Activated naive CD8-positive, alpha-beta T cell treated with anti-CD3 and anti-CD28 coated beads for 36 hours (primary cell): ENCODE data around the gene CDH24. TPM values are rescaled to one million over a fixed set of nuclear protein-coding genes. Genes with fewer than 3 reads are reported as not detected.

Experiments used
- DNase-seq: peaks from one replicate; pipeline ENCODE4 v3.0.0; 2021
- H3K27ac Mint-ChIP-seq: one replicate; pipeline ENCODE4 v1.8.0; 2022; ENCODE audit warnings: mild to moderate bottlenecking, moderate library complexity, mixed read lengths
- H3K27me3 Mint-ChIP-seq: one replicate; pipeline ENCODE4 v1.8.0; 2022; ENCODE audit warnings: mild to moderate bottlenecking, mixed read lengths
- H3K36me3 Mint-ChIP-seq: one replicate; pipeline ENCODE4 v1.8.0; 2021; ENCODE audit warnings: mild to moderate bottlenecking, mixed read lengths
- H3K4me1 Mint-ChIP-seq: one replicate; pipeline ENCODE4 v1.8.0; 2021; ENCODE audit warnings: mixed read lengths
- H3K4me3 Mint-ChIP-seq: one replicate; pipeline ENCODE4 v1.8.0; 2022; ENCODE audit warnings: mild to moderate bottlenecking, moderate library complexity, mixed read lengths
- H3K9me3 Mint-ChIP-seq: one replicate; pipeline ENCODE4 v1.8.0; 2022; ENCODE audit warnings: mixed read lengths
- total RNA-seq, 2 experiments: library from RNA; stranded (reverse); gene quantifications; one replicate each; pipeline ENCODE4 v1.2.3, GENCODE V29; 2021

Gene CDH24
- total RNA-seq, 2 experiments from 2014 or later, result 0.49 to 0.52 TPM

DNA sequence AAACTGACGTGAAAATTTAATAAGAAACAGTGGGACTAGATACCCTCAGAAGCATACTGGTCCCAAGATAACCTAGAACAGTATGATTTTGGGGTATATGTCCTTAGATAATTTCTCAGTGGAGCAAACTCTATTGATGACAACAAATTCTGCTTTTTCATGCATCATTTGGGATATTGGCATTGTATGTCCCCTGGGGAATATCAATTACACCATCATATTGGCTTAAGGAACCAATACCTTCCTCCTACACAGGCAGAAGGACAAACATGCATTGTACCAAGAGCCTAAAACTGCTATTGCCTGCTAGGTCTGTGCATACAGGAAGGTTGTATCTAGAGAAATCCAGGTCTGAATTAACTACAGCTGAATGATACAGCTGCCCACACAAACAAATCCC, 17.6 kb upstream of the CDH24 start:
- DNase-seq, result no peak
- Mint-ChIP-seq H3K4me1 (peaks cover 15% of the 10 kb centered on the region), H3K4me3 (no peak overlapping the region), H3K36me3 (peaks cover 23% of the 10 kb centered on the region), H3K27me3 (no peaks in the 10 kb centered on the region), H3K9me3 (no peaks in the 10 kb centered on the region), H3K27ac (no peak overlapping the region)

DNA sequence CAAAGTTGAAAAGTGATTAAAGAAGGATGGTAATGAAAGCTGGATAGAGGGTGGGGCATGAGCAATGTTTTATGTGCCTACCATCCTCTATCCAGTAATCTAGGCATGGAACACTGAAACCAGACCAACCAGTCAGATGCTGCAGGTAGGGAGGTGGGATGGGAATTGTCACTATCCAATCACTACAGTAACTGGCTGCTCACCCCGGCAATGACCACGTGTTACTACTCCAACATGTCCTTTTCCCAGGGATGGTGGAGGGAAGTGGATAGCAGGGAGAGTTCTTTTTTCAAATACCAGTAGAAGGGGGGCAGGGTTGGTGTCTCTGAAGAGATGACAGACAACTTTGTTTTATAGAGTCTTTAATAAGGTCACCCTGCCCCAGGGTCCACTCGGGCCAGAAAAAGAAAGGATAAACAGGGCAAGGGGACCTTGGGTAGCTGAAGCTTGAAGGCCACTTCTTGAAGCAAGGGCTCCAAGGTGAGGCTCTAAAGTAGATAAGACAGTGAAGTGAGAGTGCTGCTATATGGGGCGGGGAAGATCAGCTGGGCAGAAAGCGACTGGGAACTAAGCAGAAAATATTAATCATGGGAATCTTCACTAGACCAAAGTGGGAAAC, 14.7 kb upstream of the CDH24 start:
- peaks cover 30% of the 10 kb centered on the region for H3K36me3 Mint-ChIP-seq
- no peaks in the 10 kb centered on the region for H3K9me3 Mint-ChIP-seq
- no peaks in the 10 kb centered on the region for H3K27me3 Mint-ChIP-seq
- no peak for DNase-seq
- H3K27ac Mint-ChIP-seq, result peak overlapping the region; percentile 95
- peaks cover 31% of the 10 kb centered on the region for H3K4me1 Mint-ChIP-seq
- H3K4me3 Mint-ChIP-seq, result peak overlapping the region; percentile 91

DNA sequence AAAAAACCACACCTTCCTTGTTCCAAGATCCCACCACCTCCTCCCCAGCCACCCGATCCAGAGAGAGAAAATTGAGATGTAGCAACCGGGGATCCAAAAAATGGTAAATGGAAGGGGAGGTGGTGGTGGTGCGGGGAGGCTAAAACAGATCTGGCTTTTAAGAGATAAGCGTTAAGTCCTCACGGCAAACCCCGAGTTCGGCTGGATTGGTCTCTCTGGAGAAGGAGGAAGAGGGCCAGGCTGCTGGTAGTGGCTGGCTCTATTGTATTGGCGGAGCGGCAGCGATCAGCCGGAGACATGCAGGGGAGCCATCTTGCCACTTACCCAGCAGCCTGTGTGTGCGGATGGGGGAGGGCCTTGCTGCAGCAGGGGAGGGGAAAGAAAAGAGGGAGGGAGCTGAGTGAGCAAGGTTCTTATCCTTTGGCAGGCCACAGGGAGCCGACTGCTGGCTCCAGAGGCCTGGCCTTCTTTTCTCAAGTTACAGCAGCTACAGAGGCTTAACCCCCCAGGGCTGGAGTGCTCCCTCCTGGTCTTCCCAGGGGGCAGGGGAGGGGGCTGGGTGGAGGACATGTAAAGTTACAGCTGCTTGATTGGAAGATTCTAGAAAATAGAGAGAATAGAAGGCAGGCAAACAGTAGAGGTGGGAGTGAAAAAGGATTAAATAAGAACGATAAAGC, 14.1 kb upstream of the CDH24 start:
- Mint-ChIP-seq H3K36me3 (peaks cover 32% of the 10 kb centered on the region), H3K4me1 (peaks cover 31% of the 10 kb centered on the region), H3K27me3 (no peaks in the 10 kb centered on the region), H3K4me3 (peak overlapping the region; percentile 91), H3K27ac (peak overlapping the region; percentile 95), H3K9me3 (no peaks in the 10 kb centered on the region)
- peak; percentile 79 for DNase-seq

DNA sequence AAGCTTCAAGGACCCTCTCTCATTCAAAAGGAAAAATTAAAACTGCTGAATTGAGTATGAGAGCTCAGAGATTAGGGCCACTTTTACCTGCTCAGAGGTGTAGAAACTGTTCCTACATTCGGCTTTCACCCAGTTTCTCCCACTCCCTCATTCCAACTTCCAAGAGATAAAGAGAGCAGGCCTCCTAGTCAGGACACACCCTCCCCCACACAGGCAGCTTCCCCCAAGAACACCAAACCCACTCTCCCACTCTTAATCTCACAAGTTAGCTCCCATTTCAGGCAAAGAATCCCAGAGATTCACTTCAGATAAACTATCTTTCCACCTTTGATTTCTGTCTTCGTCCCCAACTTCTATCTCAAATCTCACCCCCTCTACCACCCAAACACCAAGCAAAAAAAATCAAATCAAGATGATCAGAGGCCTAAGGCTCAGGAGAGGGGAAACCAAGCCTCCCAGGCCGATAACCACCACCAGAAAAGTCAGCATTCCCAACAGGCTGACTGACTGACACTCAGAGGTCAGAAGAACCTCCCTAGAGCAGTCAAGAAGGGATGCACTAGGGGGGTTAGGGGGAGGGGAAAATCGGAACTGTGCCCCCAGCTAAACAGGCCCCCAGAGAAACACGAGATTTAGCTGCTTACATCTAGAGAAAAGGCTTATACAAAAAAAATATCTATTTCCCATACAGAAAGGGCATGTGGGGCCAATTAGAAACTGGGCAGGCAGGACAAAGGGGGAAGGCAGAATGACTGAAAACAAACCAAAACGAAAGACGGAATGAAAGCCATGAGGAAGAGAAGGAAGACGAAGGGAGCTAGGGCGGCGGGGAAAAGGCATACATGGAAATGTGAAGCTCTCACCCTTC, 13.2 kb upstream of the CDH24 start:
- Mint-ChIP-seq H3K9me3 (no peaks in the 10 kb centered on the region), H3K36me3 (peaks cover 38% of the 10 kb centered on the region), H3K27ac (peak overlapping the region; percentile 95), H3K4me1 (peaks cover 35% of the 10 kb centered on the region), H3K27me3 (no peaks in the 10 kb centered on the region), H3K4me3 (peak overlapping the region; percentile 91)
- no peak for DNase-seq

DNA sequence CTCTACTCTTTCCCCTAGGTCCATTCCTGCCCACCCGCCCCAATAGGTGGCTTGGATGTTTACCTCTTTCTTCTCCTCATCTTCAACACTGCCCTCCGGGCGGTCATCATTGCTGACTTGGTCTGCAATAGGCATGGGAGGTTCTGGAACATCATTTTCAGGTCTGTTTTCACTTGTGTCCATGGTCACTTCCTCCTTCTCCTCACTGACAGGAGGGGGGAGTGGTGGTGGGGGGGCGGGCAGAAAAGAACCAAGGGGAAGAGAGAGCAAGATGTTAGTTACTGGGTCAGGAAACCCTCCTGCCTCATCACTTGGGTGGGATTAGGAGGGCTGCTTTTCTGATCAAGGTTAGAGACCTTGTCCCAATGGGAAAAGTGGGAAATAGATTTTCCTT, 12.1 kb upstream of the CDH24 start:
- Mint-ChIP-seq H3K36me3 (peaks cover 36% of the 10 kb centered on the region), H3K4me1 (peaks cover 35% of the 10 kb centered on the region), H3K9me3 (no peaks in the 10 kb centered on the region), H3K4me3 (peak overlapping the region; percentile 91), H3K27ac (peak overlapping the region; percentile 25), H3K27me3 (no peaks in the 10 kb centered on the region)
- no peak for DNase-seq

DNA sequence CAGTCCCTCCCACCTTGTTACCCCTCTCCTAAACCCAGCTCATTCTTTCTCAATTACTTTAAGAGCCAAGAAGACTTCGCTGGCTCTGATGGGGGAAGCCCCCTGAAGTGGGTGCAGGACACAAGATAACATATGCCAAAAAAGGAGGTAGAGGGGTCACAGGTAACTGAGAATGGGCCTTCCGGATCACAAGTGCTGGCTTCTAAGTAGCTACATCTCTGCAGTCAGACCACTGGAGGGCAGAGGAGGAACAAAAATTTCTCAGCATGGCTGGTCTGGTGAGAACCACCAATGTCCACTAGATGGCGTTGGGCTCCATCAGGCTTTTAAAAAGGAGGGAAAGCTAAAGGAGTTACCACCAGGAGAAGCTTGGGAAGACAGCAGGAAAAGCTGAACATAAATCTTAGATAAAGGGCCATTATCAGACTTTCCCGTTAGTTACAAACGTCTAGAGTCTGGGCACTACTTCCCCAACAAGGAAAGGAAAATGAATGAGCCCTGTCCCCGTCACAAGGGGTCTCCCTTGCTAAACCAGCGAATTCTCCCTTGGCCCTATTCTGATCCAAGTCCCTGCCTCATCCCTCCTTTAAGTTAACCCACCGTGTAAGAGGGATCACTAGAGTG, 11.6 kb upstream of the CDH24 start:
- H3K9me3 Mint-ChIP-seq, result no peaks in the 10 kb centered on the region
- peak overlapping the region; percentile 57 for H3K4me3 Mint-ChIP-seq
- H3K36me3 Mint-ChIP-seq, result peaks cover 41% of the 10 kb centered on the region
- peaks cover 35% of the 10 kb centered on the region for H3K4me1 Mint-ChIP-seq
- DNase-seq, result peak; percentile 66
- peak overlapping the region; percentile 77 for H3K27ac Mint-ChIP-seq
- no peaks in the 10 kb centered on the region for H3K27me3 Mint-ChIP-seq

DNA sequence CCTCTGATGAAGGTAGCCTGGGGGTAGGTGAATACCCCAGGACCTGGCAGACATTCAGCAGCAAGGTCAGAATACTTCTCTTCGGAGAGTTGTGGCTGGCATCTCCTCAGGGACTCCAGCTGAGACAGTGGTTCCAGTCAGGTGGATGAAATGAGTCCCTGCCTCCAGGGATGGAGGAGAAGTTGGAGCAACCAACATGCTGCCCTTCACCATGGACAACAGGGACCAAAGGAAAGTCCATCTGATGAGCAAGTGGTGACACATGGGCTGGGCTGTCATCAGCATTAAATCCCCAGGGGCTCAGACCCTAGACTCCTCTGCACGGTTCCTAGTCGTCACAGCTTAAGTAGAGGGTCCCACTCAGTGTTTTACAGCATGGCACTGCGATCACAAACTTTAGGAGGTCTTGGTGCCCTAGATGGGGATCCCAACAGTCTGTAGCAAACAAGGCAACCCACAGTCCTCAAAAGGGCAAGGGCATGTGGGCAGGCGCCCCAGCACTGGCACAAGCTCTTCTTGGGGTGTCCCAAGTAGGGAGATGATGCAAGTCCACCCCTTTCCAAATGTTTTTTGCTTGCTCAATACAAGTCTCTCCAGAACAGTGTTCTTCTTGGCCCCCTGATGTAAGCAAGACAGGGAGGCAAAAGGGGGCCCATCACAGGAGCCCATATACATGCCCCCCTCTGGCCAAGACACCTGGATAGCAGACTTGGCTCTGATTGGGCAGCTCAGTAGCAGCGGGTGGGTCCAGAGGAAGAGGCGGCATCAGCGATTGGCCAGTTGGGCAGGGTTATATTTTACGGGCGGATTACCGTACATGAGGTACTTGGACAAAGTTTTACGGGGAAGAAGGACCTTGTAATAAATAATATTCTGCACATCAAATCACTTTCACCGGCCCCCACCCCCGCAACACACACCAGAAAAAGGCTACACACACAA, 10.8 kb upstream of the CDH24 start:
- no peak for DNase-seq
- no peaks in the 10 kb centered on the region for H3K27me3 Mint-ChIP-seq
- H3K36me3 Mint-ChIP-seq, result peaks cover 47% of the 10 kb centered on the region
- H3K4me3 Mint-ChIP-seq, result peak overlapping the region; percentile 57
- H3K9me3 Mint-ChIP-seq, result no peaks in the 10 kb centered on the region
- H3K4me1 Mint-ChIP-seq, result peaks cover 35% of the 10 kb centered on the region
- H3K27ac Mint-ChIP-seq, result peak overlapping the region; percentile 77

DNA sequence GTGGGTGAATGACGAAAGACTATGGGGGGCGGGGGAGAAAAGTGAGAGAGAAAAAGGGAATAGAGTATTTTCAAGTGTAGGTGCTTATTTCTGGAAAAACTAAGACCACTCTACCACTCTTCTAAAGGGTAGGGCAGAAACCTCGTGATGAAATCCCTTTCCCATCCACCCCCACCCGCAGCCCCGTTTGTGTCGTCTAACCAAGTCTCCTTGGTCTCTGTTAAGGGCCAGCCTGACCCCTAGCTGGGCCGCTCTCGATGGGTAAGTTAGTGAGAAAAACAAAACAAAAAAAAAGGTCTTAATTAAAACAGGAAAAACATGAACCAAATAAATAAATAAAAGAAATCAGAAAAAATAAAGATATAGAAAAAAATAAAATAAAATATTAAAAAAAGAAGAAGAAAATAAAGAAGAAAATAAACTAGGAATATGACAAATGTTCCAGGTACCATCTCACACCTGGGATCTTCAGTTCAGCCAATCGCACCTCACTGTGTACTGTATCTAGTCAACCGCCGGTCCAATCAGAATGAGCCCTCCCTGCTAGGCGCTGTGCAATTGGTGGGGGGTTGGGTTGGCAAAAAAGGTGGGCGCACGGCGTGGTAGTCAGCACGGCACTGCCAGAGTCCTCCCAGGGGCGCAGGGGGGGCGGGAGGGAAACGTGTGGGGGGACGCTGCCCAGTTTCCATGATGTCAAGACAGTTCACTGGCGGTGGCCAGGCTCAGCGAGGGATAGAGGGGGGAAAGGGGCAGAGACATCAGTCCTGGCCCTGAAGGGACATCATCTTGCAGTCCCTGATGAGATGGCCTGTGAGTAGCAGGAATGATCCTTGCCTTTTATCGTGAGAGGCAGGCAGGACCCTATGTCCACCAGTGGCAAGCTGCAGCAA, 9.8 kb upstream of the CDH24 start:
- no peak for DNase-seq
- H3K36me3 Mint-ChIP-seq, result peaks cover 48% of the 10 kb centered on the region
- no peak overlapping the region for H3K27ac Mint-ChIP-seq
- H3K4me3 Mint-ChIP-seq, result no peak overlapping the region
- H3K9me3 Mint-ChIP-seq, result no peaks in the 10 kb centered on the region
- H3K4me1 Mint-ChIP-seq, result peaks cover 32% of the 10 kb centered on the region
- H3K27me3 Mint-ChIP-seq, result no peaks in the 10 kb centered on the region

DNA sequence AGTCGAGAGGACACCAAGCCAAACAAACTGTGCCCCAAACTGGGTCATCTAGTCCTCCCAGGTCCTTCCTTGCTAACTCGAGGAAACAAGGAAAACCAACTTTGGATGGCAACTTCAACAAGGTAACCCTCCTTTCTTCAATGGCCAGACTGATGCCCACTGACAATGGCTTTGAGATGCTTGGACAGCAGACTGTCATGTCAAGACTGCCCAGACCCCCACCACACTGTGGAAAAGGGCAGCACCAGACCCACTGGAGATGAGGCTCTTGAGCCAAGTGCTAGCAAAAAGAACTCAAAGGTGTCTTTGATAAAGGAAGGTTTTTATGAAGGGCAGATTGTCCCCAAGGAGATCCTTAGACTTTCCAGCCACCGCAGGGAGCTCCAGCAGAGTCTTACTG, 9.0 kb upstream of the CDH24 start:
- H3K27me3 Mint-ChIP-seq, result no peaks in the 10 kb centered on the region
- H3K27ac Mint-ChIP-seq, result no peak overlapping the region
- H3K36me3 Mint-ChIP-seq, result peaks cover 43% of the 10 kb centered on the region
- H3K4me1 Mint-ChIP-seq, result peaks cover 25% of the 10 kb centered on the region
- DNase-seq, result no peak
- no peaks in the 10 kb centered on the region for H3K9me3 Mint-ChIP-seq
- H3K4me3 Mint-ChIP-seq, result no peak overlapping the region

DNA sequence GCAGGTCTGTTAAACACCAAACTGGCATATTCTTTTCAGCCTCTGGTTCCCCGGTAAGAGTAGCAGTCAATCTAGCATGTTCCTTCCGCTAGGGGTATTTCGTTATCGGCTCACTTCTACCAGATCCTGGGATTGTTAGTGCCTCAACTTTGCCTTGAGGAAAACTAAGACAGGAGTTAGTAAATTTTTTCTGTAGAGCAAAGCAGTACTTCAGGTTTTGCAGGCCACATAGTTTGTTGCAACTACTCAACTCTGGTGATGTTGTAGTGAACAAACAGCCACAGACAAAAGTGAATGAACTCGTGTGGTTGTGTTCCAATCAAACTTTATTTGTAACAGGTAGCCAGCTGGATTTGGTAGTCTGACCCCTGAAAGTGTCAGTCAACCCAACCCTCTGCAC, 6.3 kb upstream of the CDH24 start:
- no peak overlapping the region for H3K4me3 Mint-ChIP-seq
- DNase-seq, result no peak
- H3K4me1 Mint-ChIP-seq, result peaks cover 7% of the 10 kb centered on the region
- H3K36me3 Mint-ChIP-seq, result peaks cover 37% of the 10 kb centered on the region
- peaks cover 3% of the 10 kb centered on the region for H3K27me3 Mint-ChIP-seq
- no peak overlapping the region for H3K27ac Mint-ChIP-seq
- H3K9me3 Mint-ChIP-seq, result no peaks in the 10 kb centered on the region

DNA sequence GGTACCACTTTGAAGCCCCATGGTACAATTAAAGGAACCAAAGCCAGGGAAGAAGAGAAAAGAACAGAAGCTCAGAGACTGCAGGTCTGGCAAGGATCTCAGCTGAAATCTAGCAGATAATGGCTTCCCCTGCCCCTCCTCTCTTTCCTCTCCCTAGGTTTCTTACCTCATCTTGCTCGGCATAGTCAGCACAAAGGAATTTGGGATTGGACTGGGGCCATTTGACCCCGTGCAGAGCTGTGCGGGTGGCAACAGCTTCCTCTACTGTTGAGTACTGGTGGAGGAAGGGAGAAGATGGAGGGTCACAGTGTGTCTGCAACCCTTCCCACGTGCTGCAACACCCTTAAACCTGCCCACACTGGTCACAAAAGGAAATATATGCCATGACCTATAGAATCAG, 4.7 kb upstream of the CDH24 start:
- no peak for DNase-seq
- Mint-ChIP-seq H3K4me3 (no peak overlapping the region), H3K27me3 (peaks cover 3% of the 10 kb centered on the region), H3K9me3 (no peaks in the 10 kb centered on the region), H3K4me1 (peaks cover 9% of the 10 kb centered on the region), H3K27ac (no peak overlapping the region), H3K36me3 (peaks cover 33% of the 10 kb centered on the region)

DNA sequence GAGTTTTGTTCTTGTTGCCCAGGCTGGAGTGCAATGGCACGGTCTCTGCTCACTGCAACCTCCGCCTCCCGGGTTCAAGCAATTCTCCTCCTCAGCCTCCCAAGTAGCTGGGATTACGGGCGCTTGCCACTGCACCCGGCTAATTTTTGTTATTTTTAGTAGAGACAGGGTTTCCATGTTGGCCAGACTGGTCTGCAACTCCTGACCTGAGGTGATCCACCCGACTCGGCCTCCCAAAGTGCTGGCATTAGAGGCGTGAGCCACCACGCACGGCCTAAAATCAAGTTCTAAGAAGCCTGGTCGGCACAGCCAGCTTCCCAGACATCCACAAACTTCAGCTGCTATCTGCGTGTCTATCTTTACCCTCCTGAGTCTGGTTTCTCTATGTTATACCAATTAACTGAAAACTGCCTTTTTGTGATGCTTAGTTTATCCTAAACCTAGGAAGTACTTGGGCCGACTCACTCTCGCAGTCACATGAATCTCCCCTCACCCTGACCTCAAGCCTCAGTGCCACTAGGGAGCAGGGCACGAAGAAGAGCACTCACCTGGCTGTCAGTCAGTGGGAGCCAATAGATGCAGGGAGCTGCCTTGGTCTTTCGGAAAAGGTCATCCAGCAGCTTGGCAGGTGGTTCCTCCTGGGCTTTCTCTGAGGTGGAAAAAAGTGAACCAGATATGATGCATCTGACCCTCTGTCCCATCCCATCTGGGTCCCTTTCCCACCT, 3.4 kb upstream of the CDH24 start:
- no peaks in the 10 kb centered on the region for H3K9me3 Mint-ChIP-seq
- peaks cover 17% of the 10 kb centered on the region for H3K4me1 Mint-ChIP-seq
- peaks cover 13% of the 10 kb centered on the region for H3K27me3 Mint-ChIP-seq
- no peak for DNase-seq
- no peak overlapping the region for H3K4me3 Mint-ChIP-seq
- no peak overlapping the region for H3K27ac Mint-ChIP-seq
- H3K36me3 Mint-ChIP-seq, result peaks cover 26% of the 10 kb centered on the region
